ENCODE results near the gene SKI.
A peak's percentile ranks its signal among the peaks of the same experiment; 100 is the strongest.

Gene SKI

GRCh38 chr1:2289607-2290006, 61.5 kb downstream of the SKI start:
- peaks cover 66% of the 10 kb centered on the region for H3K27me3 ChIP-seq
- no peaks in the 10 kb centered on the region for H3K36me3 ChIP-seq
- no peaks in the 10 kb centered on the region for H3K9me3 ChIP-seq
- peaks cover 23 to 30% of the 10 kb centered on the region in 2 experiments for H3K4me1 ChIP-seq (ENCODE audit: control insufficient read depth in 1 of 2, insufficient read depth in 1 of 2, low read depth in 1 of 2, low read length in 1 of 2)
- H3K27ac ChIP-seq: no peak overlapping the region
- no peak overlapping the region for H3K4me3 ChIP-seq (ENCODE audit: low read depth in 1 of 2, low read length in 1 of 2)
- no peak for TF ChIP-seq CTCF (IDR thresholded peaks at IDR 0.05)

GRCh38 chr1:2290171-2290578, 62.1 kb downstream of the SKI start:
- no peak for TF ChIP-seq CTCF (IDR thresholded peaks at IDR 0.05)
- H3K9me3 ChIP-seq: no peaks in the 10 kb centered on the region
- peak overlapping the region; percentile 54 to 56 for H3K4me3 ChIP-seq (ENCODE audit: low read depth in 1 of 2, low read length in 1 of 2)
- H3K36me3 ChIP-seq: no peaks in the 10 kb centered on the region
- H3K4me1 ChIP-seq (ENCODE audit: control insufficient read depth in 1 of 2, insufficient read depth in 1 of 2, low read depth in 1 of 2, low read length in 1 of 2): peaks cover 23 to 30% of the 10 kb centered on the region in 2 experiments
- peaks cover 72% of the 10 kb centered on the region for H3K27me3 ChIP-seq
- peak overlapping the region; percentile 65 for H3K27ac ChIP-seq

- no peaks in the 10 kb centered on the region for H3K9me3 ChIP-seq
- peaks cover 23 to 30% of the 10 kb centered on the region in 2 experiments for H3K4me1 ChIP-seq (ENCODE audit: control insufficient read depth in 1 of 2, insufficient read depth in 1 of 2, low read depth in 1 of 2, low read length in 1 of 2)
- H3K36me3 ChIP-seq: no peaks in the 10 kb centered on the region
- peaks cover 78% of the 10 kb centered on the region for H3K27me3 ChIP-seq
- H3K4me3 ChIP-seq (ENCODE audit: low read depth in 1 of 2, low read length in 1 of 2): peak overlapping the region; percentile 54 to 56
- H3K27ac ChIP-seq: peak overlapping the region; percentile 65
- TF ChIP-seq CTCF (IDR thresholded peaks at IDR 0.05): no peak
Measured at GRCh38 chr1:2290595-2291510, 62.7 kb downstream of the SKI start.

GRCh38 chr1:2291577-2291976, 63.5 kb downstream of the SKI start:
- Histone ChIP-seq H3K9me3 (no peaks in the 10 kb centered on the region), H3K36me3 (no peaks in the 10 kb centered on the region), H3K27ac (no peak overlapping the region), H3K4me3 (ENCODE audit: low read depth in 1 of 2, low read length in 1 of 2) (peak overlapping the region; percentile 54 to 56), H3K4me1 (ENCODE audit: control insufficient read depth in 1 of 2, insufficient read depth in 1 of 2, low read depth in 1 of 2, low read length in 1 of 2) (peaks cover 23 to 30% of the 10 kb centered on the region in 2 experiments), H3K27me3 (peaks cover 82% of the 10 kb centered on the region)
- TF ChIP-seq CTCF (IDR thresholded peaks at IDR 0.05): no peak

- TF ChIP-seq CTCF (IDR thresholded peaks at IDR 0.05): no peak
- H3K4me1 ChIP-seq (ENCODE audit: control insufficient read depth in 1 of 2, insufficient read depth in 1 of 2, low read depth in 1 of 2, low read length in 1 of 2): peaks cover 23 to 30% of the 10 kb centered on the region in 2 experiments
- H3K4me3 ChIP-seq (ENCODE audit: low read depth in 1 of 2, low read length in 1 of 2): no peak overlapping the region
- no peak overlapping the region for H3K27ac ChIP-seq
- H3K9me3 ChIP-seq: no peaks in the 10 kb centered on the region
- peaks cover 83% of the 10 kb centered on the region for H3K27me3 ChIP-seq
- no peaks in the 10 kb centered on the region for H3K36me3 ChIP-seq
Measured at GRCh38 chr1:2292725-2293450, 64.8 kb downstream of the SKI start.

All from neutrophil (primary cell).